ENCODE data around the gene BABAM2.

The BABAM2 gene

GRCh38 chr2:27914041-27914804 is 23.7 kb downstream of the BABAM2 start:
- DNase-seq, result no peak

GRCh38 chr2:27914805-27915175 is 24.3 kb downstream of the BABAM2 start:
- no peak for DNase-seq

DNA sequence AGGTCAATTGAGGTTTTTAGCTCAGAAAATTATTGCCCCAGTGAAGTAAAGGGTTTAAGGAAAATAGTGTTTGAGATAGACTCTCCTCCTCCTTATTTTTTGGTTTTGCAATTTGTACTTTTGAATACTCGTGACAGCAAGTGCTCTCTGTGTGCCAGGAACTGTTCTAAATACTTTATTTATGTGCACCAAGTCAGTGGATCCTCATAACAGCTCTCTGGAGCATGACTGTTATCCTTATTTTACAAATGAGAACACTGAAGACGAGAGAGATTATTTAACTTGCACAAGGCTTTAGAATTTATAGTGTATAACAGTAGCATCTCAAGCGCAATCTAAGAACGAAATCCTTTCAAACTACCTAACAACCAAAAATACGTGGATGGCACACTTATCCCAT is 24.7 kb downstream of the BABAM2 start:
- no peak for DNase-seq

- DNase-seq, result no peak
Measured at GRCh38 chr2:27915874-27916273, 25.3 kb downstream of the BABAM2 start.

GRCh38 chr2:27916293-27916995 is 25.9 kb downstream of the BABAM2 start:
- no peak for DNase-seq

DNA sequence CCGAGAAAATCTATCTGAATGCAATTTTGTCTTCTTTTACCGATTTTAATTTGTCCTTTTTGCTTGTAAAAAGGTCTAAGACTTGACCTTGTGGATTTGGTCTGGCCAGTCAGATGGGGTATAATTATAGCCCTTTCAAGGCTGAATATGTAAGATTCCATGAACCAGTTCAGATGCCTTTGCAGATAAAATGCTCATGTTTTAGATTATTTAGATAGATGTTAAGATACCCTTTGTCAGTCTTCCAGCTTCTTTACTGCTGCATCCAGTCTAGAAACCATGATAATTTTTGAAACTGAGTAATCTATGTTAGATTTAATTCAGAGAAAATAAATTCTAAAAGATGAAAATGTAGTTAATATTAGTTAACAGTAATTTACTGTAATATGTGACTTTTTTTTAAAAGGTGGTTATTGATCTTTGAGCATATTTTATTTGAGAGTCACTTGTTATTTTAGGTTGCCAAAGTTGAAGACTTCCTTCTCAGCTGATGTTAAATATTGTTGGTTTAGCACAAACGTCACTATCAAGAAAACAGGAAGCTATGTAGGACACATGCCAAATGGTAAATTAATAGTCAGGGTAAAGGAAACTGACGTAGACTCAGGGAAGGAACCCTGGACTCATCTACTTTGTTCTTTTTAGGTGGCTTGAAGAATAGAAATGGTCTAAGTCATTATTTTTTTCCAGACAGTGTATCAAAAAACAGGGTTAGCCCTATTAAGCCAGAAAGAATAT is 29.8 kb downstream of the BABAM2 start:
- no peak for DNase-seq

- no peak for DNase-seq
Measured at GRCh38 chr2:27921424-27921823, 30.9 kb downstream of the BABAM2 start.

DNA sequence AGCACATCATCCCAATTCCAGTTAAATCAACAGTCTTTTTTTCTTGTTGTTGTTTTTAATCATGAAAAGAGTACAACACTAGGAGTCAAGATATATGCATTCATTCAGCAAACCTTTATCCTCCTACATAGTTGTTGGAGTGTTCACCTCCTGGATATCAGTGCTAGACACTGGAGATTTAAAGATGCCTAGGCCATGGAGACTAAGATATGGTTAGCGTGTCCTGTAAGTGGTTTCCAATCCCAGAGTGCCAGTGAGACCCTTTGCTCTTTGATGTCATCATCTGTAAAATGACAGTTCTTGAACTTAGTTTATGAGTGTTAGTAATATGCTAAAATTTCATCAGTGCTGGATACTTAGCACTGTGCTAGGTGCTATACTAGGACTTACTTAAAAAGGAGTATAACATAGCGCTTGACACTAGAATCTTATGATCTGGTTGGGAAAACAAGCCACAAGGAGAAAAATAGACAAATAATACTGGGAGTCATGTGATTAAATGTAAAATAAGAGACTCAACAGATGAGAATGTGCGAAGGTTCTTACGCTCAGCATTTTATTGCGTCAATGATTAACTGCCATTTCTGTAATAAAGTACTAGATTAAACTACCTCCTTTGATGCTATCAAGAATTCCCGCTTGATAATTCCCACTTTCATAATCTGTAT is 31.5 kb downstream of the BABAM2 start:
- DNase-seq, result no peak

- no peak for DNase-seq
Measured at GRCh38 chr2:27922842-27923241, 32.3 kb downstream of the BABAM2 start.

- no peak for DNase-seq
Measured at GRCh38 chr2:27925766-27926472, 35.4 kb downstream of the BABAM2 start.

GRCh38 chr2:27929916-27930486 is 39.5 kb downstream of the BABAM2 start:
- DNase-seq, result no peak

DNA sequence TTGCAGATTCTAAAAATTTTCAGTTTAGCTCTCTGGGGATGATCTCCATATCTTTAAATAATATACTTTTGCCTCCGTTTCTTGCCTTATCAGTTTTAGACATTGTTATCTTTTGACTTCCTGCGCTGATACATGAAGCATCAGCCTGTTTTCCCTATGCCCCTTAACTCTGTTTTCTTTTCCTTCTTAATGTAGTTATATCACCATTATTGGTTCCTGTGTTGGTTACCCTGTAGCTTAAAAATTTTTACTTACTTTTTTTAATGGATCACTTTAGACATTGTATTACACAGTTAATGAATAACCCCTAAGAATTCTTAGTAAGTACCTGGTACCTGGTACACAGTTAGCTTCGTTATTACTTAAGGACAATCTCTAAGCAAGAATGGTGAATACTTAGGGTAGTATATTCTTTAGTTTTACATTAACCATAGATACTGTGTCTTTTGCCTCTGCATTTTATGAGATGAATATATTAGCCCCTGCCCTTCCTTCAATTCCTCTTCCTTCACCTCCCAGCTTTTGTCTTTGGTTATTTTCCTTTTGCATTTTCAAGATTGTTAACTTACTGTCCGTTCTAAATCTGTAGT is 40.9 kb downstream of the BABAM2 start:
- DNase-seq, result no peak

DNA sequence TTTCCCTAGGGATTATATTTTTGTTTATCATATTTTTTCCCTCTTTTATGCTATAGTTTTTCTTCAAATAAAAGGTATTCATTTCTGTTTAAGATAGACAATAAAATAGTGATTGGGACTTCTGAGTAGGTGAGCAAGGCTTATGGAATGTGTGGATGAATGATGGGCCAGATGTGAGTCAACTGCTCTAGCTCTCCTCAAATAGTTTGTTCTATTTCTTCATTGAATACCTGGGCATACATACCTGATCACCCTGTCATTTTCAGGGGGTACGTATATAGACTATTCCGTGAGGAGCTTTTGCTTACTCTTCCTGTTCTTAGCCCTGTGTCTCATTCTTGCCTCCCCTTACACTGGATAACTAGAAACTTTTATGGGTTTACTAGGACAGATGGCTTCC is 41.9 kb downstream of the BABAM2 start:
- no peak for DNase-seq

- no peak for DNase-seq
Measured at GRCh38 chr2:27935026-27935425, 44.5 kb downstream of the BABAM2 start.

DNA sequence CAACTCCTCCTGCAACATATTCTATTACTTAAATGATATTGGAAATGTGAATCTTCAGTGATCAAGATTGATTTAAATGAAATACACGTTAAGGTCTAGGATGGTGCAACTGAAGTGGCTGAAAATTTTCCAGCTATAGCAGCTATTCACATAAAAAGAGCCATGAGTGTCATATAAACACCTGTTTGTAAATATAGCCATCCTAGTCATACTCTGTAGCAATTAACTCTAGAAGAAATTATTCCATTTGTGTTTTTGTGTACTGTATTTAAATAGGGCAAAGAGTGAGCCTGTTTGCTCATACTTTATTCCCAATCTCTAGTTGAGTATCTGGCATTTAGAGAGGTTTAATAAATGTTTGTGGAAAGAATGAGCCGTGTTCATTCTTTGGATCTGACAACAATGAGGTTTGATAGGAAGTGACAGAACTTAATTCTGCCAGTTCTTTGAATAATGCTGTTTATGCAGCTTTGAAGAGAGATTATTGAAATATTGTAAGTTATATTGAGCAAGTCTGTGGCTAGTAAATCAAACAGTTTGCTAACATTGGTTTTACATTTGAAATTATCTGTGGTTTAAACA is 49.7 kb downstream of the BABAM2 start:
- DNase-seq, result no peak

DNA sequence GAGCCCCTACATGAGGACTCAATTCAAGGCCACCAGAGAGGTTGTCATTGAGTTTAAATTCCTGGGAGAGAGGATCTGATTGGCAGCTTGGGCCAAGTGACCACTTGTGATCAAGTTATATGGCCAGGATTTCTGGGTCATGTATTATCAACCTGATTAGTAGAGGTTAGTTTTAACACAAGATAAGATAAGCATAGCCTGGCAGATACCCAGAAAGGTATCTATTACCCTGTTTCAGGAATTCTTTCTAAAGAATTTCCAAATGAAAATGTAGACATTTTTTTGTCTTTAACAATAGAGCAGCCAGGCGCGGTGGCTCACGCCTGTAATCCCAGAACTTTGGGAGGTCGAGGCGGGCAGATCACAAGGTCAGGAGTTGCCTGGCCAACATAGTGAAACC is 50.5 kb downstream of the BABAM2 start:
- no peak for DNase-seq

DNA sequence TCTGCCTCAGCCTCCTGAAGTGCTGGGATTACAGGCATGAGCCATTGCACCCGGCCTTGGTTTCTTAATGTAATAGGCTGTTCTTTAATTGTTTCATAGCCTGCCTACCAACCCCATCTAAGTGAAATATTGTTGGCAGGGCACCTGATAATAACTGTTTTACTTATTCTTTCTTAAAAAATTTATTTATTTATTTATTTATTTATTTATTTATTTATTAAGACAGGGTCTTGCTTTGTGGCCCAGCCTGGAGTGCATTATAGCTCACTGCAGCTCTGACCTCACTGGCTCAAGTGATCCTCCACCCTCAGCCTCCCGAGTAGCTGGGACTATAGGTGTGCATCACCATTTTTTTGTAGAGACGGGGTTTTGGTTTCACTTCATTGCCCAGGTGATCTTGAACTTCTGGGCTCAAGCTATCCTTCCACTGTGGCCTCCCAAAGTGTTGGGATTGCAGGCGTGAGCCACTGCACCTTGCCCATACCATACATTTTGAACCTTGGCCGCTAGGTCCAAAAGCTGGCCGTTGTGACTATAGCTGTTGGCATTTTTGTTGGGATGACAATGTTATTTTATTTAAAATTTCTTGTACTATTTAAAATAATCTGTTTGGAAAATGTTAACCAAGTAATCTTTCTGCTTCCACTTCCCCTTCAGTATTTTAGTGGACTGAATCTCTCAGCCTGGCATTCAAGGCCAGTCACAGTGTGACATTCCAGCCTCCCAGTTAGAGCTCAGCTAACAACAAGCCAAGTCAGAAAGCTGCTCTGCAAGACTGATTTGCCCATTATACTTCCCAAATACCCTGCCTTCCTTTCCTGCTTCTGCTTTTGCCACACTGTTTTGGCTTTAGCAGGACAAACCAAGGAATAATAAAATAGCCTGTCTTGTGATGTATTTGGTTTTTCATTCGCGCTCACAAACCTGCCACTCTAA is 52.4 kb downstream of the BABAM2 start:
- no peak for DNase-seq

- DNase-seq, result no peak
Measured at GRCh38 chr2:27946530-27947060, 56.1 kb downstream of the BABAM2 start.

- DNase-seq, result no peak
Measured at GRCh38 chr2:27952070-27952469, 61.5 kb downstream of the BABAM2 start.

DNA sequence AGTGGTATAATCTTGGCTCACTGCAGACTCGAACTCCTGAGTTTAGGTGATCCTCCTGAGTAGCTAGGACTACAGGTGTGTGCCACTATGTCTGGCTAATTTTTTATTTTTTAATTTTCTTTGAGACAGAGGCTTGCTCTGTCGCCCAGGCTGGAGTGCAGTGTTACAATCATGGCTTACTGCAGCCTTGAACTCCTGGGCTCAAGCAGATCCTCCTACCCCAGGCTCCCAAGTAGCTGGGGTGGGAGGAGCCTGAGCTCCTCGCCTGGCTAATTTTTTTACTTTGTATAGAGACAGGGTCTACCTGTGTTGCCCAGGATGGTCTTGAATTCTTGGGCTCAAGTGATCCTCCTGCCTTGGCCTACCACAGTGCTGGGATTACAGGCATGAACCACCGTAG is 62.5 kb downstream of the BABAM2 start:
- no peak for DNase-seq
